ENCODE results near the gene ARSJ. TPM values are rescaled to one million over a fixed set of nuclear protein-coding genes. Genes with fewer than 3 reads are reported as not detected.

The ARSJ gene
- total RNA-seq, 2 donors from 2014 or later = 7.4 to 11.7 TPM

DNA sequence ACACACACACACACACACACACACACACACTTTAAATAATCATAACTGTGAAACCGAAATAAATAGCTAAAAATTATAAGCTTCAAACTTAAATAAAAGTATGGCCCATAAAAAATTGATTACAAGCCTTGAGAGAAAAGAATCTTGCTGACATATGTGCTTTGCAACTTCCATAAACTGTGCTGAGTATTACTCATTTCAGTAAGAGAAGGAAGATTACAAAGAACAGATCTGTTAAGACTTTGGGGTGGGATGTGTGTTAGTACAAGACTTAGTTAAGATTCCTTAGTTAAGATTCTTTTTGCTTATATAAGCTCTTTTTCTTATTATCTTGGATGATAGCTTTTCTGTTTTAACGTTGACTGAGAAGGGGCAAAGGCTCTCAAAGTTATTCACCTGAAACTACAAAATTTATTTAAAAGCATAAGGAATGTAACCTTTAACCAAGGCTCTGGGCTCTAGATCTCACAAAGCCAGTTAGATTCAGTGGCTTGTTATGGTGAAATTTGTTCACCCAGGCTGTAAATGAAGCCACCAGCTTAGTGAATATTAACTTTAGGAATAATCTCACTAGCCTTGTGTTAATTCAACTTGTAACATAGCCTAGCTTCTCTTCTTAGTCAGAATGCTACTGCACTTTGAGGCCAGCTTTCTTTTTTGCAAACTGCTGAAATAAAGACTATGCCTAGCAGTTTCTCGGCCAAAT lies 58.2 kb downstream of the ARSJ start:
- intact Hi-C loops (cut with DNase I) = no loop called here

DNA sequence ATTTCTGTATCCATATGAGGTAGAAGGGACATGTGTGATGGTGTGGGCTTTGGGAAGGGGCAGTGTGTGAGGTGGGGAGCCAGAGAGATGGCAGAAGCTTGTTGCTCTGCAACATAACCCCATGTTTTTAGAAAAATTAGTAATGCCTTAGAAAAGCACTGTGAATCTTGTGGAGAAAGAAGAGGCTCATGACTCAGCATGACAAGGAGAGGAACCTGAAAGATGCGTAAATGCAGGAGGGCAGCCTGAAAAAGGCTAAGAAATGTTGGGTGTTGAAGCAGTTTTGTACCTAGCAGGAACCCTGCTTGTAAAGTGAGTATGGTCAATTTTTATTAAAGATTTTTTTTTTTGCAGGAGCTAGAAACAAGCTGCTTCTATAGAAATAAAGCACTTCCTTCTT lies 59.8 kb downstream of the ARSJ start:
- intact Hi-C loops (cut with DNase I) = no loop called here
- DNase-seq (ENCODE audit: low spot score) = no peak

More for the DNA sequence above, 58.2 kb downstream of the ARSJ start:
- no peak for DNase-seq (ENCODE audit: low spot score)

GRCh38 chr4:113919145-113919544 lies 60.3 kb downstream of the ARSJ start:
- DNase-seq (ENCODE audit: low spot score) = no peak

GRCh38 chr4:113908829-113909228 lies 70.6 kb downstream of the ARSJ start:
- no peak for DNase-seq (ENCODE audit: low spot score)
- intact Hi-C loops (cut with DNase I) = no loop called here

More at GRCh38 chr4:113919145-113919544, 60.3 kb downstream of the ARSJ start:
- intact Hi-C loops (cut with DNase I) = no loop called here

DNA sequence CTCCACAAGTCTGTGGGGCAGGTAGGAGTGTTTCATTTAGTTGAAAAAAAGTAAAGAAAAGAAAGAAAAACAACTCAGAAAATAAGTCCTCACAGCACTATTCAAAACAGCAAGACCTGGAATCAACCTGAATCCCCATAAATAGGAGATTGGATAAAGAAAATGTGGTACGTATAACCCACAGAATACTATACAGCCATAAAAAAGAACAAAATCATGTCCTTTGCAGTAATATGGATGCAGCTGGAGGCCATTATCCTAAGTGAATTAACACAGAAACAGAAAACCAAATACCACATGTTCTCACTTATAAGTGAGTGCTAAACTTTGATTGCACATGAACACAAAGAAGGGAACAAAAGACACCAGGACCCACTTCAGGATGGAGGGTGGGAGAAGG lies 71.9 kb downstream of the ARSJ start:
- intact Hi-C loops (cut with DNase I) = no loop called here
- DNase-seq (ENCODE audit: low spot score) = no peak

- DNase-seq (ENCODE audit: low spot score) = no peak
- intact Hi-C loops (cut with DNase I) = no loop called here
Measured at GRCh38 chr4:113905301-113905700, 74.1 kb downstream of the ARSJ start.

DNA sequence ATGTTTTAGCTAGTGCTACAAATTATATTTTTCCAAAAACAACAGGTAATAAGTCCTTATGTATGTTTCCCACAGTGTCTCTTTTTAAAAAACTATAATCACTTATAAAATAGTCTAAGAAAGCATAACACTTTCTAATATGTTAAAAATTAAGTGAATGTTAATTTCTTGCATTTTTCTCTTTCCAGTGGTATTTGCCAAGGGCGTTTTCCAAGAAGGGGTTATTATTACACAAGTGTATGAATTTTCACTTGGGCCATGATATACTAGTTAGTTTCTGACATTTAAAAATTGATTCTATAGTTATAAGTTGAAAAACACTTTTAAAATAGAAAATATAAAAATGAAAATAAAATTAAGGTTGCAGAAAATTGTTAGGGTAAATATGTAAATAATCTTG lies 74.6 kb downstream of the ARSJ start:
- DNase-seq (ENCODE audit: low spot score) = no peak
- intact Hi-C loops (cut with DNase I) = no loop called here

DNA sequence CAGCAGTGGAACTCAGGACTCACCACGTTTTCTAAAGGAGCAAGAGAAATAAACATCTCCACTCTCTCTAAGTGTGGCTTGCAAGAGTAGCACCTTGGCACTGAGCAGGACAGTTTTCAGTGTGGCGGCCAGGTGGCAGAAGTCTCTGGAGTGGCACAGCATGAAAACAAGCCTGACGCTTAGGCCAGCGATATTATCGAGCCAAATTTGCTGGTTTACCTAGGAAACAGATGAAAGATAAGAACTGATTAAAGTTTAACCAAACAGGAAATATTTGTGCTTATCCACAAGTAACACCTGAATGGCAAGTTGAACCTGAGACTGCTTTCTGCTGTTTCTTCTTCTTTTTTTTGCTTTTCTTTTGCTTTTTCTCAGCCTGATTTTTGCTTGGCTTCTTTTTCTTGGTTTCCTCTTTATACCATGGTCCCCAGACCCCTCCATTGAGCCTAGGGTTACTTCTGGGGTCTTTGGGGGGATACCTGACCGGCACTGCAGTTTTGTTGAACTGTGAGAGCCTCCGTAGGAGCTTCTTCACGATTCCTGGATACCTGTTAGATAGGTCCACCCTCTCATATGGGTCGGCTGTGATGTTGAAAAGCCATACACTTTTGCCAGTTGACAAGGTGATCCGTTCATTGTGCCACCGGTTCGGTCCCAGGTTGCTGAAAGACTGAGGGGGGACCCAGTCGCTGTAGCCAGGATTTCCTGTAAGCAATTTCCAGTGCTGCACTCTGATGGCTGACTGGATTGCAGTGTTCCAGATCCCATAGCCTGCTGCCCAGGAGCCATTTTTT lies 77.3 kb downstream of the ARSJ start:
- no peak for DNase-seq (ENCODE audit: low spot score)
- intact Hi-C loops (cut with DNase I) = no loop called here

GRCh38 chr4:113899271-113900070 lies 80.0 kb downstream of the ARSJ start:
- intact Hi-C loops (cut with DNase I) = no loop called here
- no peak for DNase-seq (ENCODE audit: low spot score)

- no peak for DNase-seq (ENCODE audit: low spot score)
Measured at GRCh38 chr4:113893546-113893945, 85.9 kb downstream of the ARSJ start.

DNA sequence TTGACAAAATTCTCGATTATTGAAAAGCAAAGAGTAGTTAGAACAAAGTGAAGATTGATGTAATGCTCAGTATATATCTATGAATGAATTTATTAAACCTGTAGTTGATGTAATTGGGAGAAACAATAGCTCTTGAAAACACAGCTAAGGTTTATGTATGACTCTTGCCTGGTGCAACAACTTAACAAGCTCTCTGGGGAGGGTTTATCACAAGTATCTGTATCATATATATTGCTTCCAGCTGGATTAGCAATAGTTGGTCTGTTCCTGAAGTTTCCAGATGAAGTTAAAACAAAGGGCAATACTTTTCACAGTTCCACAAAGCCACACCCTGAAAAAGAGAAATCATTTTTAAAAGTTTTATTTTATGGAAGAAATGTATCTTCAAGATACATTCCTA lies 91.4 kb downstream of the ARSJ start:
- DNase-seq (ENCODE audit: low spot score) = no peak
- intact Hi-C loops (cut with DNase I) = loop anchor here in 1 of 2 donors (10.0 kb wide), 1 partner anchor 103 kb away; no protein-coding TSS in a partner anchor

More at GRCh38 chr4:113893546-113893945, 85.9 kb downstream of the ARSJ start:
- intact Hi-C loops (cut with DNase I) = no loop called here

- intact Hi-C loops (cut with DNase I) = loop anchor here in 1 of 2 donors (10.0 kb wide), 1 partner anchor 100 kb away; no protein-coding TSS in a partner anchor
- DNase-seq (ENCODE audit: low spot score) = no peak
Measured at GRCh38 chr4:113885291-113885690, 94.2 kb downstream of the ARSJ start.

DNA sequence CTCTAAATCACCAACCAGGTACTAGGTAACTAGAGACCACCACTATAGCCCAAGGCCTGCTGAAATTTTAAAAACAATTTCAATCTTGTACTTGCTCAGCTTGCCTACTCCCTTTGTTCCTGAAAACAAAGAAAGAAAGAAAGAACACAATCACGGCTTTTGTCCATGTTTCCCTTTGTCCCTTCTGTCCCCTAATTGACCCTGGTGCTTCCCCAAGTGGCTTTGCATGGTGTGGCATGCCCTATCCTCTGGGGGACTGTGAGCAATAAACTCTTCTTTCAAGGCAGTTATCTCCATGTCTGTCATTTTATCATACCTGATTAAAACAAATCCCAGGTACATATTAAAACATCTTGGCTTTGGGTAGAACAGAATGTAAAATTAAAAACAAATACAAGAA lies 94.8 kb downstream of the ARSJ start:
- intact Hi-C loops (cut with DNase I) = loop anchor here in 1 of 2 donors (10.0 kb wide), 1 partner anchor 100 kb away; no protein-coding TSS in a partner anchor
- DNase-seq (ENCODE audit: low spot score) = no peak

GRCh38 chr4:113882668-113883067 lies 96.8 kb downstream of the ARSJ start:
- intact Hi-C loops (cut with DNase I) = loop anchor here in 1 of 2 donors (10.0 kb wide), 1 partner anchor 98 kb away; no protein-coding TSS in a partner anchor
- DNase-seq (ENCODE audit: low spot score) = no peak

DNA sequence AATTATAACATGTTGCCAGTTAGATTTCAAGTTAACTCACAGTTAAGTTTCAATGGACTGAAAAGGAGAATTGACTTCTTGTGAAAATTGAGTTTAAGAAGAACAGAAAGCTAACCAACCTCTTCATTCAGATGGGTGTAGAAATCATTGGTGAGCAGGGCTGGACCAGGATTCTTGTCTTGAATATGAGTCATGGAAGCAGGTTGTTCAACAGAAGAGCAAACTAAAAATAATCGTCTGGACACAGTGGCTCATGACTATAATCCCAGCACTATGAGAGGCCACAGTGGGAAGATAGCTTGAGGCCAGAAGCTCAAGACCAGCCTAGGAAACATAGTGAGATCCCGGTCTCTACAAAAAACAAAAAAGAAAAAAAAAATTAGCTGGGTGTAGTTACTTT lies 98.2 kb downstream of the ARSJ start:
- DNase-seq (ENCODE audit: low spot score) = no peak
- intact Hi-C loops (cut with DNase I) = loop anchor here in 1 of 2 donors (10.0 kb wide), 1 partner anchor 96 kb away; no protein-coding TSS in a partner anchor

- intact Hi-C loops (cut with DNase I) = loop anchor here in 1 of 2 donors (10.0 kb wide), 1 partner anchor 96 kb away; no protein-coding TSS in a partner anchor
- DNase-seq (ENCODE audit: low spot score) = no peak
Measured at GRCh38 chr4:113880240-113881028, 99.0 kb downstream of the ARSJ start.

- intact Hi-C loops (cut with DNase I) = no loop called here
Measured at GRCh38 chr4:113878668-113879067, 100.8 kb downstream of the ARSJ start.

DNA sequence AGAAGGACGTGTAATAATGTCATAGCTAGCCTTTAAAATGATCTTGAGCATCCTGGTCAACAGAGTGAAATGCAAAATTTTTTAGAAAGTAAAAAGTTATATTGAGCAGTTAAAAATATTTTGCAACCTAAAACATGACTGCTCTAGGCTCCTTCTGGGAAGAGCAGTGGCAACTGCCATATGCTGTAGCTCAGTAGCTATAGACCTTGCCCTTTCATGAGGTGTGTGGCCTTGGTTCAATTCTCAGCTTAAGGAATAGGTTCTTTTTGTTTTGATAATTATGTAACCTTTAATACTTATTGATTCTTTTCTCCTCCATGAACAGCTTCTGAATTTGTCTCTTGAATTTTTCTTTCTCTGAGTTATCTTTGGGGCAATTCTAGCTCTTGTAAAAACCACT lies 105.0 kb downstream of the ARSJ start:
- DNase-seq (ENCODE audit: low spot score) = no peak
- intact Hi-C loops (cut with DNase I) = no loop called here

More at GRCh38 chr4:113878668-113879067, 100.8 kb downstream of the ARSJ start:
- no peak for DNase-seq (ENCODE audit: low spot score)

DNA sequence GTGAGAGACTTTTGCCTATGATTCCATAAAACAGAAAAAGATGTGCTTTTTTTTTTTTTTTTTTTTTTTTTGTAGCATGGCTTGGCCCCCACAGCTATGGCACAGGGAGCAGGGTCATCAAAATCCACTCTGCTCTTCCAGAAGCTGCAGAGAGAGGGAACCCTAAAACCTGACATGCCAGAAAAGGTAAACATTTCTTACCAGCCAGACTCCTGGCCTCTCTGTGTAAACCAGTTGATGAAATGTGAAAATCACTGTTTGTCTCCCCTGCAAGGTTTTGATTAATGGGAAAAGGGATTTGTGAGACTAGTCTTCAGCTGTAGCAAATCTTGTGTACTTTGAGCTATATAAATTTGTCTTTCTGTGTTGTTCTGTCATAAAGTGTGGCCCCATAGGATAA lies 105.9 kb downstream of the ARSJ start:
- no peak for DNase-seq (ENCODE audit: low spot score)
- intact Hi-C loops (cut with DNase I) = no loop called here
